K562 (cell line): ENCODE data around the gene SYN1. TPM values are rescaled to one million over a fixed set of nuclear protein-coding genes. Genes with fewer than 3 reads are reported as not detected.

Experiments used
- BMI1 ChIP-seq: fragments of 150-350 bp; IDR thresholded peaks from 2 replicates; pipeline ENCODE4 v1.6.1; 2014; ENCODE audit warnings: low read length
- CAMTA2 ChIP-seq: fragments of 250-450 bp; sonication (Bioruptor Pico); conservative IDR thresholded peaks from 2 replicates; pipeline ENCODE4 v1.5.1; 2022
- CGGBP1 ChIP-seq: fragments of 250-450 bp; sonication (Bioruptor Pico); IDR thresholded peaks from 2 replicates; pipeline ENCODE4 v1.9.0; 2021; ENCODE audit warnings: mild to moderate bottlenecking
- GATA2 ChIP-seq: sonication (generic); formaldehyde crosslinking; IDR thresholded peaks from 2 replicates; pipeline ENCODE4 v1.4.0; 2020; ENCODE audit warnings: mild to moderate bottlenecking, missing genetic modification reagents
- MED1 ChIP-seq: sonication (generic); formaldehyde crosslinking; IDR thresholded peaks from 2 replicates; pipeline ENCODE4 v1.8.1; 2023; ENCODE audit warnings: missing genetic modification reagents, borderline replicate concordance
- PHF20 ChIP-seq: fragments of 450-650 bp; IDR thresholded peaks from 2 replicates; pipeline ENCODE4 v1.6.1; 2018; ENCODE audit not compliant: partially characterized antibody
- PHF8 ChIP-seq: fragments of 200-600 bp; sonication (generic); IDR thresholded peaks from 2 replicates; pipeline ENCODE4 v1.6.1; 2012; ENCODE audit warnings: mixed run types, mild to moderate bottlenecking, inconsistent platforms, low read length, moderate library complexity, borderline replicate concordance
- PURB ChIP-seq: sonication (generic); formaldehyde crosslinking; IDR thresholded peaks from 2 replicates; pipeline ENCODE4 v1.9.0; 2021; ENCODE audit warnings: low read depth, mild to moderate bottlenecking, missing genetic modification reagents
- SNRNP70 ChIP-seq: fragments of 200-400 bp; formaldehyde crosslinking; optimal IDR thresholded peaks from 2 replicates; pipeline ENCODE3; 2017; ENCODE audit warnings: low read depth, low read length
- ZBTB5 ChIP-seq: fragments of 450-650 bp; IDR thresholded peaks from 2 replicates; pipeline ENCODE4 v1.6.1; 2017; ENCODE audit warnings: antibody characterized with exemption
- ZSCAN32 ChIP-seq: fragments of 450-650 bp; formaldehyde crosslinking; IDR thresholded peaks from 2 replicates; pipeline ENCODE4 v1.4.0; 2020; ENCODE audit warnings: mild to moderate bottlenecking, moderate library complexity
- polyA plus RNA-seq, 8 experiments: library from polyadenylated mRNA; depleted of rRNA in 4 of 8; stranded (reverse) in 5 of 8; unstranded in 3 of 8; fragments of >200 nt; fragmentation: Nextera tagmentation in 2 of 8; fragmentation: Illumina TruSeq in 1 of 8; extraction: Ambion mirVana in 2 of 8; extraction: Trizol in 1 of 8; gene quantifications; 2 replicates each; pipeline versions ENCODE4 v1.2.1 to v1.2.3, GENCODE V29; 2011 to 2014; ENCODE audit warnings: inconsistent platforms in 1 of 8, missing spikeins in 1 of 8
- total RNA-seq, 7 experiments: library from RNA; depleted of rRNA in 6 of 7; stranded (reverse); fragments of >200 nt in 6 of 7; fragmentation: Illumina TruSeq in 2 of 7; extraction: Trizol in 2 of 7; gene quantifications; 2 replicates each; pipeline versions ENCODE4 v1.2.1 to v1.2.3, GENCODE V29; 2011 to 2021; ENCODE audit warnings: low replicate concordance in 1 of 7
- TF ChIP-seq, protein P1 (sequence below): fragments of 250-450 bp; sonication (Bioruptor Pico); IDR thresholded peaks from 2 replicates; pipeline ENCODE4 v1.4.0; 2020
- TF ChIP-seq, protein P2 (sequence below): fragments of 250-450 bp; sonication (Bioruptor Pico); IDR thresholded peaks from 2 replicates; pipeline ENCODE4 v1.5.1; 2021; ENCODE audit warnings: mild to moderate bottlenecking
- TF ChIP-seq, protein P3 (sequence below): fragments of 250-450 bp; sonication (Bioruptor Pico); IDR thresholded peaks from 2 replicates; pipeline ENCODE4 v1.4.0; 2020; ENCODE audit warnings: mild to moderate bottlenecking, moderate library complexity

SYN1 gene
- total and polyA plus RNA-seq, 9 of the 15 experiments (the other 6 are each of a cell fraction or from before 2014, with no cell fraction given), result 0.01 to 0.28 (median 0.18) TPM; not detected in 2

DNA sequence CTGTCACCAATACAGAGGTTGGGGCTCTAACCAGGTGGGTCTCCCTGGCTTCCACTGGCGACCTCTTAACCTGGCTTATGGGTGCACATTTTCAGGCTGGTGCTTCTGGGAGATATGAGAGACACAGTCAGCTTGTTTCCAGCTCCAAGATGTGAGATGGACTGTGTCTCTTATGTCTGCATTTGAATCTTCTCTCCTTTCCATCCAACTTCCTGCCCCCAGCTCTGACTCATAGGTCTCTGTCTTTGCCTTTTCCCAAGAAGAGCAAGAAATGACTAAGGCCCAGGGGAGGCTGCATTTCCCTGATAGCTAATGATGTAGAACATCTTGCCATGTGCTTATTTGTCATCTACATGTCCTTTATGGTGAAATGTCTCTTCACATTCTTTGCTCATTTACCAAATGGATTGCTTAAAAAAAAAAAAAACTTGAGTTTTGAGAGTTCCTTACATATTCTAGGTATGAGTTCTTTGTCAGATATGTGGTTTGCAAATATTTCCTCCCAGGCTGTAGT lies 42.5 kb upstream of the SYN1 start (continued):
- TF ChIP-seq, protein P1, sequence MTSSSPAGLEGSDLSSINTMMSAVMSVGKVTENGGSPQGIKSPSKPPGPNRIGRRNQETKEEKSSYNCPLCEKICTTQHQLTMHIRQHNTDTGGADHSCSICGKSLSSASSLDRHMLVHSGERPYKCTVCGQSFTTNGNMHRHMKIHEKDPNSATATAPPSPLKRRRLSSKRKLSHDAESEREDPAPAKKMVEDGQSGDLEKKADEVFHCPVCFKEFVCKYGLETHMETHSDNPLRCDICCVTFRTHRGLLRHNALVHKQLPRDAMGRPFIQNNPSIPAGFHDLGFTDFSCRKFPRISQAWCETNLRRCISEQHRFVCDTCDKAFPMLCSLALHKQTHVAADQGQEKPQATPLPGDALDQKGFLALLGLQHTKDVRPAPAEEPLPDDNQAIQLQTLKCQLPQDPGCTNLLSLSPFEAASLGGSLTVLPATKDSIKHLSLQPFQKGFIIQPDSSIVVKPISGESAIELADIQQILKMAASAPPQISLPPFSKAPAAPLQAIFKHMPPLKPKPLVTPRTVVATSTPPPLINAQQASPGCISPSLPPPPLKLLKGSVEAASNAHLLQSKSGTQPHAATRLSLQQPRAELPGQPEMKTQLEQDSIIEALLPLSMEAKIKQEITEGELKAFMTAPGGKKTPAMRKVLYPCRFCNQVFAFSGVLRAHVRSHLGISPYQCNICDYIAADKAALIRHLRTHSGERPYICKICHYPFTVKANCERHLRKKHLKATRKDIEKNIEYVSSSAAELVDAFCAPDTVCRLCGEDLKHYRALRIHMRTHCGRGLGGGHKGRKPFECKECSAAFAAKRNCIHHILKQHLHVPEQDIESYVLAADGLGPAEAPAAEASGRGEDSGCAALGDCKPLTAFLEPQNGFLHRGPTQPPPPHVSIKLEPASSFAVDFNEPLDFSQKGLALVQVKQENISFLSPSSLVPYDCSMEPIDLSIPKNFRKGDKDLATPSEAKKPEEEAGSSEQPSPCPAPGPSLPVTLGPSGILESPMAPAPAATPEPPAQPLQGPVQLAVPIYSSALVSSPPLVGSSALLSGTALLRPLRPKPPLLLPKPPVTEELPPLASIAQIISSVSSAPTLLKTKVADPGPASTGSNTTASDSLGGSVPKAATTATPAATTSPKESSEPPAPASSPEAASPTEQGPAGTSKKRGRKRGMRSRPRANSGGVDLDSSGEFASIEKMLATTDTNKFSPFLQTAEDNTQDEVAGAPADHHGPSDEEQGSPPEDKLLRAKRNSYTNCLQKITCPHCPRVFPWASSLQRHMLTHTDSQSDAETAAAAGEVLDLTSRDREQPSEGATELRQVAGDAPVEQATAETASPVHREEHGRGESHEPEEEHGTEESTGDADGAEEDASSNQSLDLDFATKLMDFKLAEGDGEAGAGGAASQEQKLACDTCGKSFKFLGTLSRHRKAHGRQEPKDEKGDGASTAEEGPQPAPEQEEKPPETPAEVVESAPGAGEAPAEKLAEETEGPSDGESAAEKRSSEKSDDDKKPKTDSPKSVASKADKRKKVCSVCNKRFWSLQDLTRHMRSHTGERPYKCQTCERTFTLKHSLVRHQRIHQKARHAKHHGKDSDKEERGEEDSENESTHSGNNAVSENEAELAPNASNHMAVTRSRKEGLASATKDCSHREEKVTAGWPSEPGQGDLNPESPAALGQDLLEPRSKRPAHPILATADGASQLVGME (CRISPR knock-in tag), result no peak
- TF ChIP-seq GATA2 (CRISPR knock-in tag) (peak; percentile 53), PURB (CRISPR knock-in tag) (no peak), ZSCAN32 (no peak), SNRNP70 (no peak), BMI1 (no peak), PHF8 (no peak; the same call in 1 of the 2 replicates), CGGBP1 (CRISPR knock-in tag) (no peak), CAMTA2 (CRISPR knock-in tag) (no peak), ZBTB5 (no peak), PHF20 (no peak), MED1 (no peak)
- TF ChIP-seq, protein P2, sequence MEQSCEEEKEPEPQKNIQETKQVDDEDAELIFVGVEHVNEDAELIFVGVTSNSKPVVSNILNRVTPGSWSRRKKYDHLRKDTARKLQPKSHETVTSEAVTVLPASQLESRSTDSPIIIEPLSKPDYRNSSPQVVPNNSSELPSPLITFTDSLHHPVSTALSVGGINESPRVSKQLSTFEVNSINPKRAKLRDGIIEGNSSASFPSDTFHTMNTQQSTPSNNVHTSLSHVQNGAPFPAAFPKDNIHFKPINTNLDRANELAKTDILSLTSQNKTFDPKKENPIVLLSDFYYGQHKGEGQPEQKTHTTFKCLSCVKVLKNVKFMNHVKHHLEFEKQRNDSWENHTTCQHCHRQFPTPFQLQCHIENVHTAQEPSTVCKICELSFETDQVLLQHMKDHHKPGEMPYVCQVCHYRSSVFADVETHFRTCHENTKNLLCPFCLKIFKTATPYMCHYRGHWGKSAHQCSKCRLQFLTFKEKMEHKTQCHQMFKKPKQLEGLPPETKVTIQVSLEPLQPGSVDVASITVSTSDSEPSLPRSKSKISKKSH (CRISPR knock-in tag), result no peak
- TF ChIP-seq, protein P3, sequence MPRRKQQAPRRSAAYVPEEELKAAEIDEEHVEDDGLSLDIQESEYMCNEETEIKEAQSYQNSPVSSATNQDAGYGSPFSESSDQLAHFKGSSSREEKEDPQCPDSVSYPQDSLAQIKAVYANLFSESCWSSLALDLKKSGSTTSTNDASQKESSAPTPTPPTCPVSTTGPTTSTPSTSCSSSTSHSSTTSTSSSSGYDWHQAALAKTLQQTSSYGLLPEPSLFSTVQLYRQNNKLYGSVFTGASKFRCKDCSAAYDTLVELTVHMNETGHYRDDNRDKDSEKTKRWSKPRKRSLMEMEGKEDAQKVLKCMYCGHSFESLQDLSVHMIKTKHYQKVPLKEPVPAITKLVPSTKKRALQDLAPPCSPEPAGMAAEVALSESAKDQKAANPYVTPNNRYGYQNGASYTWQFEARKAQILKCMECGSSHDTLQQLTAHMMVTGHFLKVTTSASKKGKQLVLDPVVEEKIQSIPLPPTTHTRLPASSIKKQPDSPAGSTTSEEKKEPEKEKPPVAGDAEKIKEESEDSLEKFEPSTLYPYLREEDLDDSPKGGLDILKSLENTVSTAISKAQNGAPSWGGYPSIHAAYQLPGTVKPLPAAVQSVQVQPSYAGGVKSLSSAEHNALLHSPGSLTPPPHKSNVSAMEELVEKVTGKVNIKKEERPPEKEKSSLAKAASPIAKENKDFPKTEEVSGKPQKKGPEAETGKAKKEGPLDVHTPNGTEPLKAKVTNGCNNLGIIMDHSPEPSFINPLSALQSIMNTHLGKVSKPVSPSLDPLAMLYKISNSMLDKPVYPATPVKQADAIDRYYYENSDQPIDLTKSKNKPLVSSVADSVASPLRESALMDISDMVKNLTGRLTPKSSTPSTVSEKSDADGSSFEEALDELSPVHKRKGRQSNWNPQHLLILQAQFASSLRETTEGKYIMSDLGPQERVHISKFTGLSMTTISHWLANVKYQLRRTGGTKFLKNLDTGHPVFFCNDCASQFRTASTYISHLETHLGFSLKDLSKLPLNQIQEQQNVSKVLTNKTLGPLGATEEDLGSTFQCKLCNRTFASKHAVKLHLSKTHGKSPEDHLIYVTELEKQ (CRISPR knock-in tag), result no peak
